Stimulated activated CD4-positive, alpha-beta T cell treated with anti-CD3 and anti-CD28 coated beads, Interleukin-4, amount 100 ng/mL, for 48 hours (primary cell): Measurements from ENCODE around the gene LALBA.
"Not testable (repeated sequence)": the region's sequence is repeated elsewhere in the genome, so short reads cannot be mapped to it uniquely, and the experiment has no call there.

Experiments used
- DNase-seq, 2 donors: peaks; one replicate each; pipeline ENCODE4 v3.0.0-alpha.2; 2020; ENCODE audit warnings: low read depth in 2 of 2

LALBA gene

DNA sequence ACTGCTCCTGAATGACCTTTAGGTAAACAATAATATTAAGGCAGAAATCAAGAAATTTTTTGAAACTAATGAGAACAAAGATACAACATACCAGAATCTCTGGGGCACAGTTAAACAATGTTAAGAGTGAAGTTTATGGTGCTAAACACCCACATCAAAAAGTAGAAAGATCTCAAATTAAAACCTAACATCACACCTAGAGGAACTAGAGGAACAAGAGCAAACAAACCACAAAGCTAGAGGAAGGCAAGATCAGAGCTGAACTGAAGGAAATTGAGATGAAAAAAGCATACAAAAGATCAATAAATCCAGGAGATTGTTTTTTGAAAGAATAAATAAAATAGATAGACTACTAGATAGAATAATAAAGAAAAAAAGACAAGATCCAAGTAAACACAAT lies 37.2 kb downstream of the LALBA start:
- DNase-seq = no peak

GRCh38 chr12:48527891-48528670 lies 41.8 kb downstream of the LALBA start:
- no peak for DNase-seq

- no peak for DNase-seq
Observed at GRCh38 chr12:48525332-48525731, 44.5 kb downstream of the LALBA start, which contains the start of gene OR8S1. Gene OR8S1 (plus strand): TSS chr12:48525632. CDS start chr12:48525632, 0 bp downstream.

- not testable (repeated sequence) for DNase-seq
Observed at GRCh38 chr12:48520381-48520780, 49.5 kb downstream of the LALBA start.
